BJ (cell line): ENCODE data around the gene SLC12A3. TPM values are rescaled to one million over a fixed set of nuclear protein-coding genes. Genes with fewer than 3 reads are reported as not detected.
"Not testable (repeated sequence)": the region's sequence is repeated elsewhere in the genome, so short reads cannot be mapped to it uniquely, and the experiment has no call there.

Source experiments
- CTCF ChIA-PET: fragments of 350-600 bp; formaldehyde crosslinking; extraction: SDS; loops from one replicate; lab custom pipeline; 2021; ENCODE audit warnings: antibody characterized with exemption, inconsistent platforms; lab: Yijun Ruan, JAX
- POLR2A ChIA-PET: fragments of 300-600 bp; sonication (Branson Sonifier 250); formaldehyde crosslinking; extraction: SDS; loops from one replicate; lab custom pipeline; 2021; ENCODE audit warnings: antibody characterized with exemption; lab: Charles Lee
- DNase-seq: peaks from one replicate; pipeline ENCODE4 v3.0.0-alpha.2; 2011; ENCODE audit warnings: low read depth
- H3K27me3 ChIP-seq: 2 replicates; pipeline ENCODE4 v1.6.0; 2011; ENCODE audit warnings: low read length; ENCODE audit not compliant: control insufficient read depth, insufficient read depth
- H3K36me3 ChIP-seq: 2 replicates; pipeline ENCODE4 v1.5.1; 2011; ENCODE audit warnings: low read length; ENCODE audit not compliant: control insufficient read depth, insufficient read depth
- H3K4me3 ChIP-seq: 2 replicates; pipeline ENCODE4 v1.5.1; 2011; ENCODE audit warnings: low read depth, mild to moderate bottlenecking, control low read depth, low read length
- polyA plus RNA-seq: library from polyadenylated mRNA; depleted of rRNA; stranded (reverse); fragments of >200 nt; gene quantifications from 2 replicates; pipeline ENCODE4 v1.2.3, GENCODE V29; 2011
- TF ChIP-seq, protein P1 (sequence below): IDR thresholded peaks from 2 replicates; pipeline ENCODE4 v1.5.1; 2011; ENCODE audit warnings: low read depth, mild to moderate bottlenecking, control low read depth, inconsistent platforms, low read length, moderate library complexity; ENCODE audit not compliant: insufficient read depth

SLC12A3 gene
- polyA plus RNA-seq, 1 experiment = not detected

DNA sequence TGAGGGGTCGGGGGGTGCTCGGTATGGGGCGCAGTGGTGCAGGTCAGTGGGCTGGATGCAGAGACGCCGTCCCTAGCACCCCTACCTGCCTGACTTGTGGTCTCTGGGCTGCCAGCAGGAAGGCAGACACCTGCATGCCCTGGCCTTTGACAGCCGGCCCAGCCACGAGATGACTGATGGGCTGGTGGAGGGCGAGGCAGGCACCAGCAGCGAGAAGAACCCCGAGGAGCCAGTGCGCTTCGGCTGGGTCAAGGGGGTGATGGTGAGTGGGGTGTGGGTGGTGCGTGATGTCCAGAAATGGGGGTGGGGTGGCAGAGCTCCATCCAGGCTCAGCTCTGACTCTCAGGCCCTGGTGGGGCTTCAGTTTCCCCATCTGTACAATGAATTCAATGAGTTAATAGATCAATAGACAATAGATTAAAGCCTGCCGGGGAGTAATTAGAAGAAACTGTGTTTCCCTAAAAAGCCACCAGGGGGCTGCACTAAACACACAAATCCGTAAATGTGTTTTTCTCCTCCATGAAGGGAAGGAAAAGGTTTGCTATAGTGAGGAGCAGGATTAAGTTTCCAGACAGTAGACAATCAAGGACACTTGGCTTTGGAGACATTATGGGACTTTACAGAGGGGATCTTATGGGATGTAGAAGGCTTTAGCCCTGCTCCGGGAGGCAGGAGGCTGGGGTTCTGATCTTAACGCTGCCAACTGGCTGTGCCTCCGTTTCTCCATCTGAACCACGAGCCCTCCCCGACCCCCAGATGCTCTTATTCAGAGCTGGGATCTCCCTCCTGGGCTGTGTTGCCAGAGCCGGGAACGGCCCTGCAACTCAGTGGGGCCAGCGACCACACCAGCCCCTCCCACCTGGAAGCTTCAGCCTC is 2.2 kb downstream of the SLC12A3 start:
- no peak for DNase-seq
- Histone ChIP-seq H3K4me3 (no peak overlapping the region), H3K27me3 (no peaks in the 10 kb centered on the region), H3K36me3 (no peaks in the 10 kb centered on the region)
- ChIA-PET CTCF (interaction anchor here (0.7 to 9.5 kb wide), 29 partner anchors 8 to 303 kb away, joined by 3 to 83 read pairs (median 4); no protein-coding TSS in a partner anchor), POLR2A (no interaction called here)
- TF ChIP-seq, protein P1, sequence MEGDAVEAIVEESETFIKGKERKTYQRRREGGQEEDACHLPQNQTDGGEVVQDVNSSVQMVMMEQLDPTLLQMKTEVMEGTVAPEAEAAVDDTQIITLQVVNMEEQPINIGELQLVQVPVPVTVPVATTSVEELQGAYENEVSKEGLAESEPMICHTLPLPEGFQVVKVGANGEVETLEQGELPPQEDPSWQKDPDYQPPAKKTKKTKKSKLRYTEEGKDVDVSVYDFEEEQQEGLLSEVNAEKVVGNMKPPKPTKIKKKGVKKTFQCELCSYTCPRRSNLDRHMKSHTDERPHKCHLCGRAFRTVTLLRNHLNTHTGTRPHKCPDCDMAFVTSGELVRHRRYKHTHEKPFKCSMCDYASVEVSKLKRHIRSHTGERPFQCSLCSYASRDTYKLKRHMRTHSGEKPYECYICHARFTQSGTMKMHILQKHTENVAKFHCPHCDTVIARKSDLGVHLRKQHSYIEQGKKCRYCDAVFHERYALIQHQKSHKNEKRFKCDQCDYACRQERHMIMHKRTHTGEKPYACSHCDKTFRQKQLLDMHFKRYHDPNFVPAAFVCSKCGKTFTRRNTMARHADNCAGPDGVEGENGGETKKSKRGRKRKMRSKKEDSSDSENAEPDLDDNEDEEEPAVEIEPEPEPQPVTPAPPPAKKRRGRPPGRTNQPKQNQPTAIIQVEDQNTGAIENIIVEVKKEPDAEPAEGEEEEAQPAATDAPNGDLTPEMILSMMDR = peak; percentile 66

DNA sequence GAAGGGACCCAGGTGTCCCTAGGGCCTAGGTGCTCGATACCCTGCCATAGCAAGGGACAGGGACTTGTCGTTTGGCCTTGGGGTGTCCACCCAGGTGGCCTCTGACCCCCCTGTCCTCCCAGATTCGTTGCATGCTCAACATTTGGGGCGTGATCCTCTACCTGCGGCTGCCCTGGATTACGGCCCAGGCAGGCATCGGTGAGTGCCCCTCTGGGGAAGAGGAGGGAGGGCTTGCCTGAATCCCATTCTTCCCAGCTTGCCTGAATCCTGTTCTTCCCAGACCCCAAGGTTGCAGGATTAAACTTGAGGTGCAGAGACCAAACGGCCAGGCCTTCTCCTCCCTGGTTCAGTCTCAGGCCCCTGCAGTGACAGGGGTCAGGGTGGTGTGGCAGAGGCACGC is 3.2 kb downstream of the SLC12A3 start:
- DNase-seq = no peak
- H3K4me3 ChIP-seq = no peak overlapping the region
- TF ChIP-seq, protein P1 = no peak
- no peaks in the 10 kb centered on the region for H3K27me3 ChIP-seq
- no peaks in the 10 kb centered on the region for H3K36me3 ChIP-seq
- ChIA-PET POLR2A (no interaction called here), CTCF (interaction anchor here (0.7 to 9.5 kb wide), 19 partner anchors 12 to 439 kb away, joined by 3 to 83 read pairs (median 4); no protein-coding TSS in a partner anchor)

DNA sequence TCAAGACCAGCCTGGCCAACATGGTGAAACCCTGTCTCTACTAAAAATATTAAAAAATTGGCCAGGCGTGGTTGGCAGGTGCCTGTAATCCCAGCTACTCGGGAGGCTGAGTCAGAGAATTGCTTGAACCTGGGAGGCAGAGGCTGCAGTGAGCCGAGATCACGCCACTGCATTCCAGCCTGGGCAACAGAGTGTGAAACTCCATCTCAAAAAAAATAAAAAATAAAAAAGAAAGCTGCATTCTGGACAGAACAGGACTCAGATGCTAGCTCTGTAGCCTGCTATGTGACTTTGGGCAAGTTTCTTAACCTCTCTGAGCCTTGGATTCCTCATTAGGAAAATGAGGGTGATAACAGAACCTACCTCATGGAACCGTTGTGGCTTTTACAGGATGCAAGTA is 3.8 kb downstream of the SLC12A3 start:
- H3K4me3 ChIP-seq, H3K36me3 ChIP-seq, POLR2A ChIA-PET, DNase-seq, H3K27me3 ChIP-seq: not testable (repeated sequence)
- CTCF ChIA-PET = interaction anchor here (0.8 to 9.5 kb wide), 9 partner anchors 14 to 439 kb away, joined by 3 to 83 read pairs (median 5); no protein-coding TSS in a partner anchor

DNA sequence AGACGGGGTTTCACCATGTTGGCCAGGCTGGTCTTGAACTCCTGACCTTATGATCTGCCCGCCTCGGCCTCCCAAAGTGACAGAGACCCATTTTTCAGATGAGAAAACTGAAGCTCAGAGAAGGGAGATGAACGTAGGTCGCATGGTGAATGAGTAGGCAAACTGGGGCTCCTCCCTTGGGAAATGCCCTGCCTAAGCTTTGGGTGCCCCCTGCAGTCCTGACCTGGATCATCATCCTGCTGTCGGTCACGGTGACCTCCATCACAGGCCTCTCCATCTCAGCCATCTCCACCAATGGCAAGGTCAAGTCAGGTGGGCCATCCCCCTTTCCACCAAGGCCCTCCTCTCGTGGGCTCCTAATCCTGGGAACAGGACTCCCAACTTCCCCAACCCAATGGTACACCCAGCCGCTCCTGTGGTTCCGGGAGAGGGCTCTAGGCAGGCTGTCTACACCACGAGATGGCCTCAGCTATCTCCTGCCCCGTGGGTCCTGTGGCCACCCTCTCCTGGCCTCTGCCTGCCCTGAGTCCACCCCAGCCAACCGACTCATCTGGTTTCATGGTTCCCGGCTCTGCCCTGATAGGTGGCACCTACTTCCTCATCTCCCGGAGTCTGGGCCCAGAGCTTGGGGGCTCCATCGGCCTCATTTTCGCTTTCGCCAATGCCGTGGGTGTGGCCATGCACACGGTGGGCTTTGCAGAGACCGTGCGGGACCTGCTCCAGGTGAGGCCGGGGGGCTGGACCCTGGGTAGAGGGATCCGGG is 4.7 kb downstream of the SLC12A3 start:
- TF ChIP-seq, protein P1 = 0 out of 2 replicates have a peak, but pooled peaks have one; percentile 31
- no peaks in the 10 kb centered on the region for H3K27me3 ChIP-seq
- CTCF ChIA-PET = interaction anchor here (0.7 to 9.5 kb wide), 7 partner anchors 13 to 94 kb away, joined by 3 to 83 read pairs (median 4); no protein-coding TSS in a partner anchor
- DNase-seq = no peak
- no peaks in the 10 kb centered on the region for H3K36me3 ChIP-seq
- POLR2A ChIA-PET = interaction anchor here (0.6 kb wide), 1 partner anchor 62 kb away, joined by 3 read pairs; no protein-coding TSS in a partner anchor
- H3K4me3 ChIP-seq = no peak overlapping the region

DNA sequence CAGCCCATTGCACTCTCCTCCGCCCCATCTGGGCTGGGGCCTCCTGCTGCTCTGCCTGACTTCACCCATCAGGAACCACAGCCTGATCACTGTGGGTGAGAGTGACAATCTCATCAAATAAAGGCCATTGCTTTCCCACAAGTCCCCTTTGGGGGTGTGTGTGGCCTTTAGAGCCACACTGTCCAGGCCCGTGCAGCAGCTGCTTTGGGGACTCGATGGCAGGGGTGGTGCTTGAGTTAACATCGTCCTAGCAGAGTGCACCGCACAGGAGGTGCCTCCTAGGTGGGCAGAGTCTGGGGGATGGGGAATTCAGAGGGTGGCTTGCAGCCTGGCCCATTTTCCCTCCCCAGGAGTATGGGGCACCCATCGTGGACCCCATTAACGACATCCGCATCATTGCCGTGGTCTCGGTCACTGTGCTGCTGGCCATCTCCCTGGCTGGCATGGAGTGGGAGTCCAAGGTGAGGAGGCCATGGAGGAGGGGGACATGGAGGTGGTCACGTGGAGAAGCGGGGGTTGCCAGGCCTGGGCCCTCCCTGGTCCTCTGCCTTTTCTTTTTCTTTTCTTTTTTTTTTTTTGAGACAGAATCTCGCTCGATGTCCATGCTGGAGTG is 5.4 kb downstream of the SLC12A3 start:
- no peak for DNase-seq
- ChIA-PET CTCF (interaction anchor here (1.0 to 9.5 kb wide), 2 partner anchors 82 to 94 kb away, joined by 3 to 83 read pairs; no protein-coding TSS in a partner anchor), POLR2A (no interaction called here)
- no peaks in the 10 kb centered on the region for H3K36me3 ChIP-seq
- TF ChIP-seq, protein P1 = no peak
- no peaks in the 10 kb centered on the region for H3K27me3 ChIP-seq
- H3K4me3 ChIP-seq = no peak overlapping the region
